HCT116 (cell line): ENCODE results near the gene FOXD1. TPM values are rescaled to one million over a fixed set of nuclear protein-coding genes. Genes with fewer than 3 reads are reported as not detected.

Experiments used
- ATAC-seq: fragments of 200-7000 bp; cut with Tn5 transposase; 2 replicates; pipeline ENCODE4 v1.9.1; 2020; ENCODE audit warnings: mild to moderate bottlenecking, moderate library complexity
- BruUV-seq: library from RNA; stranded (reverse); fragments of 400-500 nt; replicated peaks from 2 replicates; lab custom pipeline; 2021; lab: Mats Ljungman, UMichigan
- CTCF ChIA-PET: fragments of 300-600 bp; sonication (Branson Sonifier 250); formaldehyde crosslinking; loops from one replicate; lab custom pipeline; 2021; ENCODE audit warnings: antibody characterized with exemption; lab: Charles Lee
- POLR2A ChIA-PET: fragments of 300-600, 350-600 bp; sonication (Branson Sonifier 250); formaldehyde crosslinking; loops from one replicate; lab custom pipeline; 2021; ENCODE audit warnings: antibody characterized with exemption; lab: Charles Lee
- RAD21 ChIA-PET, 2 experiments: fragments of 300-600 bp; sonication (Branson Sonifier 250); formaldehyde crosslinking; loops; one replicate each; lab custom pipeline; 2023; ENCODE audit warnings: low total read pairs in 2 of 2; ENCODE audit not compliant: uncharacterized antibody in 2 of 2, unreplicated experiment in 2 of 2, low non-redundant PET in 1 of 2; lab: Charles Lee
- DNase-seq: peaks from one replicate; pipeline ENCODE4 v3.0.0-alpha.2; 2010; ENCODE audit warnings: low read depth, low spot score
- H2AFZ ChIP-seq: fragments of 200-600 bp; shearing (Covaris generic), sonication (generic); 2 replicates; pipeline ENCODE4 v1.6.1; 2017; ENCODE audit warnings: low read depth, mixed run types, mixed read lengths, antibody characterized with exemption, low read length; ENCODE audit not compliant: poor library complexity, severe bottlenecking
- H3K27ac ChIP-seq: 2 replicates; pipeline ENCODE4 v1.5.1; 2012; ENCODE audit warnings: low read depth, low read length
- H3K27me3 ChIP-seq: fragments of 200-600 bp; sonication (generic); 2 replicates; pipeline ENCODE4 v1.6.1; 2016; ENCODE audit warnings: mixed run types, low read length, mixed read lengths; ENCODE audit not compliant: insufficient read depth
- H3K36me3 ChIP-seq, 2 experiments: fragments of 200-500 bp in 1 of 2; fragments of 200-600 bp in 1 of 2; sonication (Bioruptor generic) in 1 of 2; sonication (generic) in 1 of 2; 2 replicates each; pipeline versions ENCODE4 v1.5.1 to v1.6.1; 2014 to 2016; ENCODE audit warnings: low read length in 2 of 2, inconsistent platforms in 1 of 2, mixed read lengths in 1 of 2, mixed run types in 1 of 2; ENCODE audit not compliant: insufficient read depth in 2 of 2, control insufficient read depth in 1 of 2
- H3K4me1 ChIP-seq, 2 experiments: fragments of 200-600 bp in 1 of 2; sonication (generic) in 1 of 2; 2 replicates each; pipeline versions ENCODE4 v1.5.1 to v1.6.1; 2012 to 2017; ENCODE audit warnings: low read length in 2 of 2, inconsistent platforms in 1 of 2, mild to moderate bottlenecking in 1 of 2, mixed read lengths in 1 of 2, mixed run types in 1 of 2, moderate library complexity in 1 of 2; ENCODE audit not compliant: insufficient read depth in 2 of 2, control insufficient read depth in 1 of 2
- H3K4me2 ChIP-seq: fragments of 200-600 bp; sonication (generic); 2 replicates; pipeline ENCODE4 v1.6.1; 2017; ENCODE audit warnings: mixed run types, low read length, mixed read lengths
- H3K4me3 ChIP-seq, 2 experiments: fragments of 200-600 bp in 1 of 2; sonication (generic) in 1 of 2; replicated peaks in 1 of 2; 2 replicates each; pipeline ENCODE4 v1.5.1; 2011 to 2016; ENCODE audit warnings: low read length in 2 of 2, control low read depth in 1 of 2, low read depth in 1 of 2, mild to moderate bottlenecking in 1 of 2, mixed read lengths in 1 of 2, mixed run types in 1 of 2
- H3K79me2 ChIP-seq: fragments of 200-600 bp; sonication (generic); 2 replicates; pipeline ENCODE4 v1.6.1; 2017; ENCODE audit warnings: mild to moderate bottlenecking, mixed run types, low read length, moderate library complexity, mixed read lengths; ENCODE audit not compliant: insufficient read depth
- H3K9ac ChIP-seq: fragments of 200-600 bp; sonication (generic); 2 replicates; pipeline ENCODE4 v1.6.1; 2016; ENCODE audit warnings: low read length, mixed read lengths
- H3K9me2 ChIP-seq: fragments of 200-600 bp; sonication (generic), shearing (Covaris generic); 2 replicates; pipeline ENCODE4 v1.6.1; 2017; ENCODE audit warnings: mixed run types, mild to moderate bottlenecking, moderate library complexity; ENCODE audit not compliant: insufficient read depth
- H3K9me3 ChIP-seq, 2 experiments: fragments of 200-500 bp in 1 of 2; fragments of 200-600 bp in 1 of 2; sonication (Bioruptor generic) in 1 of 2; sonication (generic) in 1 of 2; 2 replicates each; pipeline ENCODE4 v1.6.1; 2014 to 2017; ENCODE audit warnings: low read length in 2 of 2, mixed read lengths in 2 of 2, inconsistent platforms in 1 of 2, low read depth in 1 of 2, mild to moderate bottlenecking in 1 of 2, mixed run types in 1 of 2, moderate library complexity in 1 of 2; ENCODE audit not compliant: control insufficient read depth in 1 of 2, insufficient read depth in 1 of 2
- H4K20me1 ChIP-seq: fragments of 200-600 bp; sonication (generic), shearing (Covaris generic); 2 replicates; pipeline ENCODE4 v1.6.1; 2017; ENCODE audit warnings: mixed run types, mild to moderate bottlenecking, moderate library complexity; ENCODE audit not compliant: insufficient read depth
- CBX3 ChIP-seq: IDR thresholded peaks from 2 replicates; pipeline ENCODE4 v1.6.1; 2012; ENCODE audit warnings: low read depth
- EZH2phosphoT487 ChIP-seq: fragments of 200-600 bp; IDR thresholded peaks from 2 replicates; pipeline ENCODE4 v1.6.1; 2018; ENCODE audit warnings: antibody characterized with exemption, borderline replicate concordance
- FOSL1 ChIP-seq: IDR thresholded peaks from 2 replicates; pipeline ENCODE4 v1.6.1; 2012; ENCODE audit warnings: low read depth
- JUND ChIP-seq: IDR thresholded peaks from 2 replicates; pipeline ENCODE4 v1.6.1; 2012
- RAD21 ChIP-seq: IDR thresholded peaks from 2 replicates; pipeline ENCODE4 v1.6.1; 2012; ENCODE audit warnings: low read depth, mild to moderate bottlenecking
- SP1 ChIP-seq: IDR thresholded peaks from 2 replicates; pipeline ENCODE4 v1.6.1; 2012; ENCODE audit warnings: low read depth
- YY1 ChIP-seq: IDR thresholded peaks from 2 replicates; pipeline ENCODE4 v1.6.1; 2011; ENCODE audit warnings: low read length, low read depth, moderate library complexity, mild to moderate bottlenecking; ENCODE audit not compliant: insufficient replicate concordance; ENCODE audit errors: extremely low read depth
- ZFX ChIP-seq: fragments of 450-650 bp; IDR thresholded peaks from 2 replicates; pipeline ENCODE4 v1.6.1; 2017
- intact Hi-C: fragments of 100-400 bp; cut with micrococcal nuclease; formaldehyde crosslinking; loops from 2 replicates; pipeline ENCODE4 v1.10.0; 2022
- total RNA-seq: library from RNA; stranded (reverse); gene quantifications from one replicate; pipeline ENCODE4 v1.2.1, GENCODE V29; 2021; ENCODE audit not compliant: unreplicated experiment
- TF ChIP-seq, protein P1 (sequence below): IDR thresholded peaks from 2 replicates; pipeline ENCODE4 v1.6.1; 2012; ENCODE audit warnings: low read depth
- TF ChIP-seq, protein P2 (sequence below): IDR thresholded peaks from 2 replicates; pipeline ENCODE4 v1.6.1; 2012
- TF ChIP-seq, protein P3 (sequence below): IDR thresholded peaks from 2 replicates; pipeline ENCODE4 v1.6.1; 2012
- TF ChIP-seq, protein P4 (sequence below): IDR thresholded peaks from 2 replicates; pipeline ENCODE4 v1.6.1; 2011; ENCODE audit warnings: mild to moderate bottlenecking, low read length, moderate library complexity; ENCODE audit not compliant: insufficient replicate concordance; ENCODE audit errors: extremely low read depth
- TF ChIP-seq, protein P5 (sequence below), 3 experiments: fragments of 200-600 bp in 1 of 3; sonication (generic) in 1 of 3; IDR thresholded peaks in 2 of 3; conservative IDR thresholded peaks in 1 of 3; 2 replicates each; pipeline ENCODE4 v1.5.1; 2012 to 2017; ENCODE audit warnings: low read depth in 2 of 3, low read length in 2 of 3, antibody characterized with exemption in 1 of 3, borderline replicate concordance in 1 of 3, control low read depth in 1 of 3, mild to moderate bottlenecking in 1 of 3, mixed read lengths in 1 of 3, mixed run types in 1 of 3, moderate library complexity in 1 of 3; ENCODE audit not compliant: insufficient read depth in 1 of 3

FOXD1 gene
- total RNA-seq, 1 experiment from 2014 or later: 26.8 TPM

- ATAC-seq: peak; percentile 90
- intact Hi-C loops: loop anchor here (1.0 to 10.0 kb wide), 5 partner anchors 44 to 500 kb away; partner anchors contain the start of genes BTF3 and FCHO2
- H3K9ac ChIP-seq: no peak overlapping the region
- TF ChIP-seq, protein P1, sequence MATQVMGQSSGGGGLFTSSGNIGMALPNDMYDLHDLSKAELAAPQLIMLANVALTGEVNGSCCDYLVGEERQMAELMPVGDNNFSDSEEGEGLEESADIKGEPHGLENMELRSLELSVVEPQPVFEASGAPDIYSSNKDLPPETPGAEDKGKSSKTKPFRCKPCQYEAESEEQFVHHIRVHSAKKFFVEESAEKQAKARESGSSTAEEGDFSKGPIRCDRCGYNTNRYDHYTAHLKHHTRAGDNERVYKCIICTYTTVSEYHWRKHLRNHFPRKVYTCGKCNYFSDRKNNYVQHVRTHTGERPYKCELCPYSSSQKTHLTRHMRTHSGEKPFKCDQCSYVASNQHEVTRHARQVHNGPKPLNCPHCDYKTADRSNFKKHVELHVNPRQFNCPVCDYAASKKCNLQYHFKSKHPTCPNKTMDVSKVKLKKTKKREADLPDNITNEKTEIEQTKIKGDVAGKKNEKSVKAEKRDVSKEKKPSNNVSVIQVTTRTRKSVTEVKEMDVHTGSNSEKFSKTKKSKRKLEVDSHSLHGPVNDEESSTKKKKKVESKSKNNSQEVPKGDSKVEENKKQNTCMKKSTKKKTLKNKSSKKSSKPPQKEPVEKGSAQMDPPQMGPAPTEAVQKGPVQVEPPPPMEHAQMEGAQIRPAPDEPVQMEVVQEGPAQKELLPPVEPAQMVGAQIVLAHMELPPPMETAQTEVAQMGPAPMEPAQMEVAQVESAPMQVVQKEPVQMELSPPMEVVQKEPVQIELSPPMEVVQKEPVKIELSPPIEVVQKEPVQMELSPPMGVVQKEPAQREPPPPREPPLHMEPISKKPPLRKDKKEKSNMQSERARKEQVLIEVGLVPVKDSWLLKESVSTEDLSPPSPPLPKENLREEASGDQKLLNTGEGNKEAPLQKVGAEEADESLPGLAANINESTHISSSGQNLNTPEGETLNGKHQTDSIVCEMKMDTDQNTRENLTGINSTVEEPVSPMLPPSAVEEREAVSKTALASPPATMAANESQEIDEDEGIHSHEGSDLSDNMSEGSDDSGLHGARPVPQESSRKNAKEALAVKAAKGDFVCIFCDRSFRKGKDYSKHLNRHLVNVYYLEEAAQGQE: no peak
- TF ChIP-seq YY1 (no peak), SP1 (peak; percentile 27; the same call in 1 of the 2 replicates), CBX3 (peak; percentile 50; the same call in 1 of the 2 replicates), FOSL1 (no peak), RAD21 (peak; percentile 48), EZH2phosphoT487 (no peak), ZFX (no peak), JUND (no peak)
- TF ChIP-seq, protein P2, sequence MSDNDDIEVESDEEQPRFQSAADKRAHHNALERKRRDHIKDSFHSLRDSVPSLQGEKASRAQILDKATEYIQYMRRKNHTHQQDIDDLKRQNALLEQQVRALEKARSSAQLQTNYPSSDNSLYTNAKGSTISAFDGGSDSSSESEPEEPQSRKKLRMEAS: peak; percentile 54
- TF ChIP-seq, protein P3, sequence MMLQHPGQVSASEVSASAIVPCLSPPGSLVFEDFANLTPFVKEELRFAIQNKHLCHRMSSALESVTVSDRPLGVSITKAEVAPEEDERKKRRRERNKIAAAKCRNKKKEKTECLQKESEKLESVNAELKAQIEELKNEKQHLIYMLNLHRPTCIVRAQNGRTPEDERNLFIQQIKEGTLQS: no peak
- TF ChIP-seq, protein P4, sequence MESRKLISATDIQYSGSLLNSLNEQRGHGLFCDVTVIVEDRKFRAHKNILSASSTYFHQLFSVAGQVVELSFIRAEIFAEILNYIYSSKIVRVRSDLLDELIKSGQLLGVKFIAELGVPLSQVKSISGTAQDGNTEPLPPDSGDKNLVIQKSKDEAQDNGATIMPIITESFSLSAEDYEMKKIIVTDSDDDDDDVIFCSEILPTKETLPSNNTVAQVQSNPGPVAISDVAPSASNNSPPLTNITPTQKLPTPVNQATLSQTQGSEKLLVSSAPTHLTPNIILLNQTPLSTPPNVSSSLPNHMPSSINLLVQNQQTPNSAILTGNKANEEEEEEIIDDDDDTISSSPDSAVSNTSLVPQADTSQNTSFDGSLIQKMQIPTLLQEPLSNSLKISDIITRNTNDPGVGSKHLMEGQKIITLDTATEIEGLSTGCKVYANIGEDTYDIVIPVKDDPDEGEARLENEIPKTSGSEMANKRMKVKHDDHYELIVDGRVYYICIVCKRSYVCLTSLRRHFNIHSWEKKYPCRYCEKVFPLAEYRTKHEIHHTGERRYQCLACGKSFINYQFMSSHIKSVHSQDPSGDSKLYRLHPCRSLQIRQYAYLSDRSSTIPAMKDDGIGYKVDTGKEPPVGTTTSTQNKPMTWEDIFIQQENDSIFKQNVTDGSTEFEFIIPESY: no peak
- TF ChIP-seq, protein P5, sequence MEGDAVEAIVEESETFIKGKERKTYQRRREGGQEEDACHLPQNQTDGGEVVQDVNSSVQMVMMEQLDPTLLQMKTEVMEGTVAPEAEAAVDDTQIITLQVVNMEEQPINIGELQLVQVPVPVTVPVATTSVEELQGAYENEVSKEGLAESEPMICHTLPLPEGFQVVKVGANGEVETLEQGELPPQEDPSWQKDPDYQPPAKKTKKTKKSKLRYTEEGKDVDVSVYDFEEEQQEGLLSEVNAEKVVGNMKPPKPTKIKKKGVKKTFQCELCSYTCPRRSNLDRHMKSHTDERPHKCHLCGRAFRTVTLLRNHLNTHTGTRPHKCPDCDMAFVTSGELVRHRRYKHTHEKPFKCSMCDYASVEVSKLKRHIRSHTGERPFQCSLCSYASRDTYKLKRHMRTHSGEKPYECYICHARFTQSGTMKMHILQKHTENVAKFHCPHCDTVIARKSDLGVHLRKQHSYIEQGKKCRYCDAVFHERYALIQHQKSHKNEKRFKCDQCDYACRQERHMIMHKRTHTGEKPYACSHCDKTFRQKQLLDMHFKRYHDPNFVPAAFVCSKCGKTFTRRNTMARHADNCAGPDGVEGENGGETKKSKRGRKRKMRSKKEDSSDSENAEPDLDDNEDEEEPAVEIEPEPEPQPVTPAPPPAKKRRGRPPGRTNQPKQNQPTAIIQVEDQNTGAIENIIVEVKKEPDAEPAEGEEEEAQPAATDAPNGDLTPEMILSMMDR (IDR thresholded peaks at IDR 0.05 in 2 of 3, conservative IDR thresholded peaks at IDR 0.05 in 1 of 3; ENCODE audit: borderline replicate concordance in 1 of 3, insufficient read depth in 1 of 3, low read depth in 2 of 3, low read length in 2 of 3): peak; percentile 51 to 89 (median 78); a peak in 5 of 6 replicates
- no peaks in the 10 kb centered on the region for H3K9me2 ChIP-seq
- DNase-seq: peak; percentile 86
- ChIA-PET CTCF (interaction anchor here (0.6 to 2.5 kb wide), 11 partner anchors 12 to 371 kb away, joined by 3 to 15 read pairs (median 4); partner anchors contain the start of gene BTF3), RAD21 (interaction anchor here in 1 of 2 experiments (0.7 to 1.4 kb wide), 2 partner anchors 82 to 238 kb away, joined by 3 to 4 read pairs; no protein-coding TSS in a partner anchor), POLR2A (no interaction called here)
- H3K4me2 ChIP-seq: no peak overlapping the region
- H3K4me1 ChIP-seq: peaks cover 0 to 20% of the 10 kb centered on the region in 2 experiments; a peak in 2 of 4 replicates
- no peaks in the 10 kb centered on the region for H3K79me2 ChIP-seq
- no TSS peak for BruUV-seq
- no peaks in the 10 kb centered on the region for H3K36me3 ChIP-seq
- no peak overlapping the region for H3K27ac ChIP-seq
- no peaks in the 10 kb centered on the region for H3K27me3 ChIP-seq
- H4K20me1 ChIP-seq: no peaks in the 10 kb centered on the region
- peak overlapping the region; percentile 58 for H2AFZ ChIP-seq
- H3K4me3 ChIP-seq: no peak overlapping the region
- H3K9me3 ChIP-seq: no peaks in the 10 kb centered on the region
Measured at GRCh38 chr5:73454379-73455036, 5.9 kb upstream of the FOXD1 start.
